RWPE2 (cell line): ENCODE results near the gene FBN3.

Experiments used
- ATAC-seq: fragments of 200-7000 bp; cut with Tn5 transposase; 3 replicates; pipeline ENCODE4 v1.9.1; 2021; ENCODE audit warnings: low read depth
- DNase-seq: peaks from one replicate; pipeline ENCODE4 v3.0.0-alpha.2; 2020; ENCODE audit warnings: low spot score
- H3K27ac ChIP-seq: fragments of 450-650 bp; 2 replicates; pipeline ENCODE4 v1.5.1; 2017; ENCODE audit warnings: mild to moderate bottlenecking; ENCODE audit not compliant: poor library complexity, severe bottlenecking
- H3K27me3 ChIP-seq: fragments of 250-450 bp; sonication (Bioruptor Pico); 2 replicates; pipeline ENCODE4 v1.5.1; 2021; ENCODE audit warnings: mild to moderate bottlenecking, moderate library complexity; ENCODE audit not compliant: insufficient read depth, poor library complexity, severe bottlenecking
- H3K36me3 ChIP-seq: fragments of 250-450 bp; sonication (Bioruptor Pico); 2 replicates; pipeline ENCODE4 v1.5.1; 2020; ENCODE audit warnings: low read depth, mild to moderate bottlenecking, moderate library complexity
- H3K4me1 ChIP-seq: fragments of 250-450 bp; sonication (Bioruptor Pico); 2 replicates; pipeline ENCODE4 v1.5.1; 2021; ENCODE audit warnings: mild to moderate bottlenecking, moderate library complexity; ENCODE audit not compliant: insufficient read depth, poor library complexity, severe bottlenecking
- H3K4me3 ChIP-seq: fragments of 250-450 bp; sonication (Bioruptor Pico); 2 replicates; pipeline ENCODE4 v1.5.1; 2021; ENCODE audit warnings: mild to moderate bottlenecking, moderate library complexity; ENCODE audit not compliant: severe bottlenecking
- H3K9me3 ChIP-seq: fragments of 250-450 bp; sonication (Bioruptor Pico); 2 replicates; pipeline ENCODE4 v1.5.1; 2021; ENCODE audit warnings: mild to moderate bottlenecking, moderate library complexity; ENCODE audit not compliant: severe bottlenecking
- CTCF ChIP-seq: fragments of 450-650 bp; IDR thresholded peaks from one replicate; pipeline ENCODE4 v1.5.1; 2017; ENCODE audit warnings: mild to moderate bottlenecking, moderate library complexity; ENCODE audit not compliant: poor library complexity, severe bottlenecking

FBN3 gene

GRCh38 chr19:8042900-8043299, 106.5 kb downstream of the FBN3 start:
- Histone ChIP-seq H3K4me3 (no peak overlapping the region), H3K36me3 (no peaks in the 10 kb centered on the region), H3K27ac (no peak overlapping the region), H3K9me3 (no peaks in the 10 kb centered on the region), H3K4me1 (no peaks in the 10 kb centered on the region), H3K27me3 (no peaks in the 10 kb centered on the region)
- TF ChIP-seq CTCF, result no peak
- no peak for DNase-seq
- ATAC-seq, result no peak

- Histone ChIP-seq H3K4me1 (no peaks in the 10 kb centered on the region), H3K27ac (no peak overlapping the region), H3K4me3 (no peak overlapping the region), H3K9me3 (no peaks in the 10 kb centered on the region), H3K36me3 (no peaks in the 10 kb centered on the region), H3K27me3 (no peaks in the 10 kb centered on the region)
- TF ChIP-seq CTCF, result no peak
- ATAC-seq (no peak), DNase-seq (no peak)
Observed at GRCh38 chr19:8041531-8041931, 107.9 kb downstream of the FBN3 start.

GRCh38 chr19:8039231-8039630, 110.2 kb downstream of the FBN3 start:
- Histone ChIP-seq H3K4me1 (no peaks in the 10 kb centered on the region), H3K36me3 (no peaks in the 10 kb centered on the region), H3K27me3 (no peaks in the 10 kb centered on the region), H3K9me3 (no peaks in the 10 kb centered on the region), H3K4me3 (no peak overlapping the region), H3K27ac (no peak overlapping the region)
- no peak for TF ChIP-seq CTCF
- DNase-seq (no peak), ATAC-seq (no peak)

- no peak for DNase-seq
- Histone ChIP-seq H3K4me3 (no peak overlapping the region), H3K9me3 (no peaks in the 10 kb centered on the region), H3K27me3 (no peaks in the 10 kb centered on the region), H3K36me3 (no peaks in the 10 kb centered on the region), H3K4me1 (no peaks in the 10 kb centered on the region), H3K27ac (no peak overlapping the region)
- no peak for ATAC-seq
- no peak for TF ChIP-seq CTCF
Observed at GRCh38 chr19:8038815-8039214, 110.6 kb downstream of the FBN3 start.

- no peak for TF ChIP-seq CTCF
- H3K27me3 ChIP-seq, result no peaks in the 10 kb centered on the region
Observed at GRCh38 chr19:8036434-8037099, 112.8 kb downstream of the FBN3 start.

More at GRCh38 chr19:8036434-8037099, 112.8 kb downstream of the FBN3 start:
- Histone ChIP-seq H3K4me3 (no peak overlapping the region), H3K36me3 (no peaks in the 10 kb centered on the region), H3K9me3 (no peaks in the 10 kb centered on the region), H3K4me1 (no peaks in the 10 kb centered on the region), H3K27ac (no peak overlapping the region)
- DNase-seq, result no peak
- no peak for ATAC-seq
